SU-DHL-6 (cell line): ENCODE data around the gene CCDC185.

Experiments
- H2AFZ ChIP-seq: fragments of 200-600 bp; sonication (generic); 2 replicates; pipeline ENCODE4 v1.6.1; 2014; ENCODE audit warnings: low read depth, mild to moderate bottlenecking, moderate library complexity, mixed read lengths, antibody characterized with exemption, low read length; ENCODE audit not compliant: severe bottlenecking
- H3F3A ChIP-seq: fragments of 200-600 bp; shearing (Covaris generic); 2 replicates; pipeline ENCODE4 v1.6.0; 2016; ENCODE audit warnings: antibody characterized with exemption, mild to moderate bottlenecking; ENCODE audit not compliant: insufficient read depth
- H3K27ac ChIP-seq: fragments of 200-600 bp; sonication (generic); 2 replicates; pipeline ENCODE4 v1.5.1; 2016; ENCODE audit warnings: low read depth, mild to moderate bottlenecking, low read length, moderate library complexity, mixed read lengths
- H3K27me3 ChIP-seq: fragments of 200-600 bp; sonication (generic), shearing (Covaris generic); 2 replicates; pipeline ENCODE4 v1.6.0; 2014; ENCODE audit warnings: mild to moderate bottlenecking, low read length
- H3K36me3 ChIP-seq: fragments of 200-600 bp; sonication (generic); 2 replicates; pipeline ENCODE4 v1.6.1; 2014; ENCODE audit warnings: mild to moderate bottlenecking, low read length, mixed read lengths
- H3K4me2 ChIP-seq: fragments of 300-600, 200-600 bp; shearing (Covaris generic), sonication (generic); 2 replicates; pipeline ENCODE4 v1.6.0; 2014; ENCODE audit warnings: low read length, low read depth, mild to moderate bottlenecking; ENCODE audit not compliant: poor library complexity, severe bottlenecking
- H3K4me3 ChIP-seq: fragments of 200-600 bp; sonication (generic); 2 replicates; pipeline ENCODE4 v1.5.1; 2014; ENCODE audit warnings: antibody characterized with exemption, low read length, mild to moderate bottlenecking, mixed read lengths; ENCODE audit not compliant: insufficient read depth, poor library complexity, severe bottlenecking
- H3K79me2 ChIP-seq: fragments of 200-600 bp; sonication (generic); 2 replicates; pipeline ENCODE4 v1.6.1; 2014; ENCODE audit warnings: mild to moderate bottlenecking, low read length, moderate library complexity; ENCODE audit not compliant: insufficient read depth
- H3K9ac ChIP-seq: fragments of 200-600 bp; sonication (generic); 2 replicates; pipeline ENCODE4 v1.7.0; 2014; ENCODE audit warnings: mild to moderate bottlenecking, low read length
- H3K9me2 ChIP-seq: fragments of 200-600 bp; sonication (generic); replicated peaks from 2 replicates; pipeline ENCODE4 v1.6.1; 2014; ENCODE audit warnings: low read length; ENCODE audit not compliant: insufficient read depth
- H3K9me3 ChIP-seq: fragments of 200-600 bp; sonication (generic); 2 replicates; pipeline ENCODE4 v1.6.1; 2014; ENCODE audit warnings: low read length, mixed read lengths; ENCODE audit not compliant: insufficient read depth
- H4K20me1 ChIP-seq: fragments of 200-600 bp; sonication (generic); 2 replicates; pipeline ENCODE4 v1.6.1; 2014; ENCODE audit warnings: low read depth, mild to moderate bottlenecking, antibody characterized with exemption, low read length, moderate library complexity, mixed read lengths
- CTCF ChIP-seq: fragments of 200-600 bp; sonication (generic); IDR thresholded peaks from one replicate; pipeline ENCODE4 v1.5.1; 2017; ENCODE audit warnings: antibody characterized with exemption, mild to moderate bottlenecking, low read length, moderate library complexity; ENCODE audit not compliant: insufficient read depth, poor library complexity, severe bottlenecking
- EZH2phosphoT487 ChIP-seq: fragments of 200-600 bp; sonication (generic), shearing (Covaris generic); conservative IDR thresholded peaks from 2 replicates; pipeline ENCODE4 v1.6.1; 2018; ENCODE audit warnings: mild to moderate bottlenecking, antibody characterized with exemption, low read length, moderate library complexity, mixed read lengths

Gene CCDC185

GRCh38 chr1:223393275-223394214, at the start of gene CCDC185:
CCDC185 (plus strand) TSS chr1:223393415; CDS start chr1:223393476, 61 bp downstream.
- H3K27ac ChIP-seq = no peak within 1 kb of the TSS
- H4K20me1 ChIP-seq = no peaks in the 10 kb centered on the region
- H3K9me2 ChIP-seq = no peaks in the 10 kb centered on the region
- H3K9me3 ChIP-seq = no peaks in the 10 kb centered on the region
- H3K4me3 ChIP-seq = no peak within 1 kb of the TSS
- no peak within 1 kb of the TSS for H3K9ac ChIP-seq
- H3F3A ChIP-seq = no peaks in the 10 kb centered on the region
- no peaks in the 10 kb centered on the region for H3K36me3 ChIP-seq
- H3K27me3 ChIP-seq = no peaks in the 10 kb centered on the region
- H3K4me2 ChIP-seq = no peak within 1 kb of the TSS
- no peaks in the 10 kb centered on the region for H3K79me2 ChIP-seq
- no peak for TF ChIP-seq CTCF
- no peak for TF ChIP-seq EZH2phosphoT487
- no peak within 1 kb of the TSS for H2AFZ ChIP-seq

- Histone ChIP-seq H3K27ac (no peak overlapping the region), H3K9me3 (no peaks in the 10 kb centered on the region), H3K27me3 (no peaks in the 10 kb centered on the region), H3K4me3 (no peak overlapping the region), H3K79me2 (no peaks in the 10 kb centered on the region), H3F3A (no peaks in the 10 kb centered on the region), H3K36me3 (no peaks in the 10 kb centered on the region), H2AFZ (no peak overlapping the region), H3K4me2 (no peak overlapping the region), H4K20me1 (no peaks in the 10 kb centered on the region), H3K9me2 (no peaks in the 10 kb centered on the region), H3K9ac (no peak overlapping the region)
- TF ChIP-seq CTCF (no peak), EZH2phosphoT487 (no peak)
Observed at GRCh38 chr1:223343692-223344091, 49.5 kb upstream of the CCDC185 start.

- Histone ChIP-seq H2AFZ (no peak overlapping the region), H3K9me2 (no peaks in the 10 kb centered on the region), H3K27ac (no peak overlapping the region), H3K36me3 (no peaks in the 10 kb centered on the region), H4K20me1 (no peaks in the 10 kb centered on the region), H3K27me3 (no peaks in the 10 kb centered on the region), H3F3A (no peaks in the 10 kb centered on the region), H3K9ac (no peak overlapping the region), H3K4me2 (no peak overlapping the region), H3K4me3 (no peak overlapping the region), H3K79me2 (no peaks in the 10 kb centered on the region), H3K9me3 (no peaks in the 10 kb centered on the region)
- no peak for TF ChIP-seq CTCF
- no peak for TF ChIP-seq EZH2phosphoT487
Observed at GRCh38 chr1:223344491-223344890, 48.7 kb upstream of the CCDC185 start.
